Keratinocyte (primary cell): ENCODE data around the gene HSBP1L1. TPM values are rescaled to one million over a fixed set of nuclear protein-coding genes. Genes with fewer than 3 reads are reported as not detected.

ENCODE experiments used
- DNase-seq: peaks from one replicate; pipeline ENCODE4 v3.0.0-alpha.2; 2011; ENCODE audit warnings: low read depth, missing footprints, low spot score
- FAIRE-seq: peaks from 2 replicates; lab custom pipeline; 2011; peaks lifted over from hg19 to GRCh38; lab: Jason Lieb, UNC
- H2AFZ ChIP-seq: 2 replicates; pipeline ENCODE4 v1.6.0; 2012; ENCODE audit warnings: low read length, control low read depth, inconsistent platforms; ENCODE audit not compliant: control insufficient read depth
- H3K27ac ChIP-seq: 2 replicates; pipeline ENCODE4 v1.5.1; 2011; ENCODE audit warnings: low read length; ENCODE audit not compliant: control insufficient read depth, insufficient read depth
- H3K27me3 ChIP-seq: 3 replicates; pipeline ENCODE4 v1.6.0; 2011; ENCODE audit warnings: low read length; ENCODE audit not compliant: control insufficient read depth, insufficient read depth; ENCODE audit errors: extremely low read depth
- H3K36me3 ChIP-seq, 2 experiments: 2 replicates in 1 of 2; 3 replicates in 1 of 2; pipeline ENCODE4 v1.5.1; 2011; ENCODE audit warnings: low read length in 2 of 2, mild to moderate bottlenecking in 1 of 2; ENCODE audit not compliant: control insufficient read depth in 2 of 2, insufficient read depth in 2 of 2; ENCODE audit errors: extremely low read depth in 1 of 2
- H3K4me1 ChIP-seq: 3 replicates; pipeline ENCODE4 v1.5.1; 2011; ENCODE audit warnings: low read length; ENCODE audit not compliant: control insufficient read depth, insufficient read depth; ENCODE audit errors: extremely low read depth
- H3K4me2 ChIP-seq: 3 replicates; pipeline ENCODE4 v1.6.0; 2011; ENCODE audit warnings: low read depth, low read length; ENCODE audit not compliant: control insufficient read depth, insufficient read depth; ENCODE audit errors: extremely low read depth
- H3K4me3 ChIP-seq, 3 experiments: fragments of 200-600 bp in 1 of 3; sonication (generic) in 1 of 3; 2 replicates in 2 of 3; 3 replicates in 1 of 3; pipeline ENCODE4 v1.5.1; 2011 to 2016; ENCODE audit warnings: low read length in 3 of 3, mild to moderate bottlenecking in 3 of 3, control low read depth in 2 of 3, inconsistent platforms in 1 of 3, low read depth in 1 of 3, mixed read lengths in 1 of 3, mixed run types in 1 of 3, moderate library complexity in 1 of 3; ENCODE audit not compliant: control insufficient read depth in 2 of 3, insufficient read depth in 2 of 3; ENCODE audit errors: extremely low read depth in 1 of 3
- H3K79me2 ChIP-seq: 2 replicates; pipeline ENCODE4 v1.6.0; 2012; ENCODE audit warnings: low read length; ENCODE audit not compliant: control insufficient read depth, insufficient read depth
- H3K9ac ChIP-seq: 3 replicates; pipeline ENCODE4 v1.6.0; 2011; ENCODE audit warnings: low read length; ENCODE audit not compliant: control insufficient read depth, insufficient read depth; ENCODE audit errors: extremely low read depth
- H3K9me1 ChIP-seq: 3 replicates; pipeline ENCODE4 v1.6.0; 2011; ENCODE audit warnings: low read length; ENCODE audit not compliant: control insufficient read depth, insufficient read depth; ENCODE audit errors: extremely low read depth
- H3K9me3 ChIP-seq: 2 replicates; pipeline ENCODE4 v1.5.1; 2012; ENCODE audit warnings: low read depth, low read length; ENCODE audit not compliant: control insufficient read depth
- H4K20me1 ChIP-seq: 3 replicates; pipeline ENCODE4 v1.6.0; 2011; ENCODE audit warnings: low read length; ENCODE audit not compliant: control insufficient read depth, insufficient read depth; ENCODE audit errors: extremely low read depth
- CTCF ChIP-seq, 3 experiments: IDR thresholded peaks in 1 of 3; conservative IDR thresholded peaks in 1 of 3; optimal IDR thresholded peaks in 1 of 3; 2 replicates in 2 of 3; 3 replicates in 1 of 3; pipeline versions ENCODE3 to v1.5.1; 2011; ENCODE audit warnings: low read length in 3 of 3, mild to moderate bottlenecking in 3 of 3, moderate library complexity in 2 of 3, control low read depth in 1 of 3, inconsistent platforms in 1 of 3; ENCODE audit not compliant: insufficient read depth in 2 of 3; ENCODE audit errors: extremely low read depth in 1 of 3
- EZH2 ChIP-seq: IDR thresholded peaks from one replicate; pipeline ENCODE4 v1.6.1; 2012; ENCODE audit warnings: inconsistent platforms, mild to moderate bottlenecking, low read length, moderate library complexity
- dilution Hi-C: fragments of 300-500 bp; cut with MboI; formaldehyde crosslinking; loops from one replicate; pipeline ENCODE4 v1.7.0; 2020; ENCODE audit warnings: low sequenced_read_pairs; ENCODE audit not compliant: extremely low pct_ligation_motif_present
- polyA plus RNA-seq, 5 experiments: library from polyadenylated mRNA; depleted of rRNA in 3 of 5; stranded (reverse) in 3 of 5; stranded (forward) in 1 of 5; unstranded in 1 of 5; fragments of >200 nt; gene quantifications; 1 replicate in 1 of 5; 2 replicates in 3 of 5; 3 replicates in 1 of 5; pipeline versions ENCODE4 v1.2.1 to v1.2.3, GENCODE V29; 2011 to 2012; ENCODE audit warnings: missing spikeins in 2 of 5, low read depth in 1 of 5, low replicate concordance in 1 of 5

The HSBP1L1 gene
- polyA plus RNA-seq, 1 donor (not counting 4 experiments of a cell fraction or from before 2014, with no cell fraction given): 49.6 TPM

- Histone ChIP-seq H3K9me3 (no peaks in the 10 kb centered on the region), H3K36me3 (peaks cover 24 to 29% of the 10 kb centered on the region in 2 experiments), H3K27ac (no peak overlapping the region), H3K27me3 (no peaks in the 10 kb centered on the region), H3K4me1 (peaks cover 12% of the 10 kb centered on the region), H3K79me2 (peaks cover 84% of the 10 kb centered on the region), H3K9me1 (peaks cover 1% of the 10 kb centered on the region), H3K9ac (no peak overlapping the region), H4K20me1 (peaks cover 8% of the 10 kb centered on the region), H3K4me3 (no peak overlapping the region), H2AFZ (no peak overlapping the region), H3K4me2 (no peak overlapping the region)
- dilution Hi-C loops: no loop called here
- TF ChIP-seq EZH2 (no peak), CTCF (optimal IDR thresholded peaks at IDR 0.05 in 1 of 3, IDR thresholded peaks at IDR 0.05 in 1 of 3, conservative IDR thresholded peaks at IDR 0.05 in 1 of 3; ENCODE audit: extremely low read depth in 1 of 3, insufficient read depth in 2 of 3, low read length in 3 of 3) (no peak)
- DNase-seq (no peak), FAIRE-seq (no peak)
Measured at GRCh38 chr18:79943608-79944125, 20.8 kb upstream of the HSBP1L1 start.

- Histone ChIP-seq H3K79me2 (peaks cover 85% of the 10 kb centered on the region), H3K9me1 (peaks cover 4% of the 10 kb centered on the region), H3K27me3 (no peaks in the 10 kb centered on the region), H3K27ac (no peak overlapping the region), H3K4me1 (peaks cover 12% of the 10 kb centered on the region), H3K36me3 (peaks cover 28 to 34% of the 10 kb centered on the region in 2 experiments), H4K20me1 (peaks cover 8% of the 10 kb centered on the region), H2AFZ (no peak overlapping the region), H3K9ac (no peak overlapping the region), H3K4me2 (no peak overlapping the region), H3K9me3 (no peaks in the 10 kb centered on the region), H3K4me3 (no peak overlapping the region)
- FAIRE-seq (no peak), DNase-seq (no peak)
- dilution Hi-C loops: no loop called here
- no peak for TF ChIP-seq EZH2
- TF ChIP-seq CTCF (optimal IDR thresholded peaks at IDR 0.05 in 1 of 3, IDR thresholded peaks at IDR 0.05 in 1 of 3, conservative IDR thresholded peaks at IDR 0.05 in 1 of 3; ENCODE audit: extremely low read depth in 1 of 3, insufficient read depth in 2 of 3, low read length in 3 of 3): no peak
Measured at GRCh38 chr18:79944126-79944731, 20.2 kb upstream of the HSBP1L1 start.
